ENCODE data around the gene ALPG.
"Not testable (repeated sequence)": the region's sequence is repeated elsewhere in the genome, so short reads cannot be mapped to it uniquely, and the experiment has no call there.

ALPG gene

GRCh38 chr2:232420073-232420454 is 13.4 kb downstream of the ALPG start:
- DNase-seq (ENCODE audit: low spot score): no peak

GRCh38 chr2:232420463-232421188 is 14.0 kb downstream of the ALPG start:
- DNase-seq (ENCODE audit: low spot score): no peak

- DNase-seq (ENCODE audit: low spot score): no peak
These were observed 14.6 kb downstream of the ALPG start for GRCh38 chr2:232421189-232421785.

GRCh38 chr2:232422051-232422450 is 15.4 kb downstream of the ALPG start:
- DNase-seq (ENCODE audit: low spot score): no peak

GRCh38 chr2:232422996-232423395 is 16.4 kb downstream of the ALPG start:
- DNase-seq (ENCODE audit: low spot score): not testable (repeated sequence)

GRCh38 chr2:232423407-232423806 is 16.8 kb downstream of the ALPG start:
- DNase-seq (ENCODE audit: low spot score): not testable (repeated sequence)

GRCh38 chr2:232431705-232432590 is 25.3 kb downstream of the ALPG start:
- DNase-seq (ENCODE audit: low spot score): no peak

- DNase-seq (ENCODE audit: low spot score): no peak
These were observed 26.0 kb downstream of the ALPG start for GRCh38 chr2:232432598-232433184.

GRCh38 chr2:232433622-232434021 is 27.0 kb downstream of the ALPG start:
- not testable (repeated sequence) for DNase-seq (ENCODE audit: low spot score)

- DNase-seq (ENCODE audit: low spot score): no peak
These were observed 27.4 kb downstream of the ALPG start for GRCh38 chr2:232434091-232434490.

- DNase-seq (ENCODE audit: low spot score): no peak
These were observed 28.1 kb downstream of the ALPG start for GRCh38 chr2:232434563-232435374.

GRCh38 chr2:232435375-232435648 is 28.7 kb downstream of the ALPG start:
- DNase-seq (ENCODE audit: low spot score): no peak

GRCh38 chr2:232435805-232436204 is 29.2 kb downstream of the ALPG start:
- DNase-seq (ENCODE audit: low spot score): no peak

- no peak for DNase-seq (ENCODE audit: low spot score)
These were observed 29.9 kb downstream of the ALPG start for GRCh38 chr2:232436381-232437194.

GRCh38 chr2:232437195-232437571 is 30.5 kb downstream of the ALPG start:
- no peak for DNase-seq (ENCODE audit: low spot score)

- DNase-seq (ENCODE audit: low spot score): no peak
These were observed 31.4 kb downstream of the ALPG start for GRCh38 chr2:232438091-232438490.

GRCh38 chr2:232438951-232439757 is 32.5 kb downstream of the ALPG start:
- no peak for DNase-seq (ENCODE audit: low spot score)

- DNase-seq (ENCODE audit: low spot score): no peak
These were observed 33.1 kb downstream of the ALPG start for GRCh38 chr2:232439758-232440135.

- DNase-seq (ENCODE audit: low spot score): peak; percentile 85
These were observed 33.8 kb downstream of the ALPG start for GRCh38 chr2:232440220-232441018.

All from HuH-7 (cell line).